Measurements from ENCODE around the gene AKAP12. TPM values are rescaled to one million over a fixed set of nuclear protein-coding genes. Genes with fewer than 3 reads are reported as not detected.

Gene AKAP12
- total RNA-seq, 1 donor from 2014 or later: 10.6 TPM

DNA sequence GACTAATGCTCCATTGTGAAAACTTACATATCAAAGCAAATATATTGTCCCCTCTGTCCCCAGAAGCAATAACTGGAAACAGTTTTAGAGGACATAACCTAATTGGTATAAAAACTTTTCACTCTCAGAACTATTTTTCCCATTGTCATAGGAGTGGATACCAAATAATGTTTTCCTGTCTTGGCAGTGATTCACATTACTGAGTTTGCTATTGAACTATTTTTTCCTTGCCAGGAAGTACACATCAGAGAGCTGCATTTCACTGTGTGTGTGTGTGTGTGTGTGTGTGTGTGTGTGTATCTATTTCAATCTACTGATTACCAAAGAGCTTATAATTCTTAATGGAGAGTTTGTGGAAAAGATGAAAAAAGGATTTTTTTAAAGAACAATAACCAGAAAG lies 45.4 kb downstream of the AKAP12 start:
- TF ChIP-seq, protein P1, sequence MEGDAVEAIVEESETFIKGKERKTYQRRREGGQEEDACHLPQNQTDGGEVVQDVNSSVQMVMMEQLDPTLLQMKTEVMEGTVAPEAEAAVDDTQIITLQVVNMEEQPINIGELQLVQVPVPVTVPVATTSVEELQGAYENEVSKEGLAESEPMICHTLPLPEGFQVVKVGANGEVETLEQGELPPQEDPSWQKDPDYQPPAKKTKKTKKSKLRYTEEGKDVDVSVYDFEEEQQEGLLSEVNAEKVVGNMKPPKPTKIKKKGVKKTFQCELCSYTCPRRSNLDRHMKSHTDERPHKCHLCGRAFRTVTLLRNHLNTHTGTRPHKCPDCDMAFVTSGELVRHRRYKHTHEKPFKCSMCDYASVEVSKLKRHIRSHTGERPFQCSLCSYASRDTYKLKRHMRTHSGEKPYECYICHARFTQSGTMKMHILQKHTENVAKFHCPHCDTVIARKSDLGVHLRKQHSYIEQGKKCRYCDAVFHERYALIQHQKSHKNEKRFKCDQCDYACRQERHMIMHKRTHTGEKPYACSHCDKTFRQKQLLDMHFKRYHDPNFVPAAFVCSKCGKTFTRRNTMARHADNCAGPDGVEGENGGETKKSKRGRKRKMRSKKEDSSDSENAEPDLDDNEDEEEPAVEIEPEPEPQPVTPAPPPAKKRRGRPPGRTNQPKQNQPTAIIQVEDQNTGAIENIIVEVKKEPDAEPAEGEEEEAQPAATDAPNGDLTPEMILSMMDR (IDR thresholded peaks at IDR 0.05; ENCODE audit: unreplicated experiment): no peak
- no peak overlapping the region for H3K4me3 Mint-ChIP-seq (ENCODE audit: low read depth)
- no peak overlapping the region for H3K27ac Mint-ChIP-seq
- H3K4me1 Mint-ChIP-seq (ENCODE audit: low read depth): peaks cover 7% of the 10 kb centered on the region
- H3K36me3 Mint-ChIP-seq (ENCODE audit: insufficient read depth): no peaks in the 10 kb centered on the region
- DNase-seq (ENCODE audit: low spot score, unreplicated experiment): no peak
- no peaks in the 10 kb centered on the region for H3K9me3 Mint-ChIP-seq (ENCODE audit: low read depth)
- H3K27me3 Mint-ChIP-seq: peaks cover 63% of the 10 kb centered on the region

DNA sequence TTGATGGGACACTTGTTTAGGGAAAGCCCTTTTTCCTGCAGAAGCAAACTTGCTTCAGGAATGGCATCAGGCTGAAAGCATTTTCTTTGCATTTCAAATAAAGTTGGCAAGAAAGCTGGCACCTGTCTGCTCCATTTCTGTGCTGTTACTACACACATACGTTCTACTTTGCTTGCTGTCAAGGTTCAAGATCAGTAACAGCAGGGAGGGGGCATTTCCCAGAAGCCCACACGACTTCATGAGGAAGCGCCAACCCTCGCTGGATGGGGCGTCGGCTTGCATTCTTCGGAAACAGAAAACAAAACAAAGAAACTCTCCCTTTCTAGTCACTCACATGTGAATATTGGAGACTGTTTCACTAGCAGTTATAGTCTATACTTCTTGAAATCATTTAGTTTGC lies 46.4 kb downstream of the AKAP12 start:
- TF ChIP-seq, protein P1 (IDR thresholded peaks at IDR 0.05; ENCODE audit: unreplicated experiment): no peak
- Mint-ChIP-seq H3K27me3 (peaks cover 67% of the 10 kb centered on the region), H3K4me1 (ENCODE audit: low read depth) (peaks cover 8% of the 10 kb centered on the region)

DNA sequence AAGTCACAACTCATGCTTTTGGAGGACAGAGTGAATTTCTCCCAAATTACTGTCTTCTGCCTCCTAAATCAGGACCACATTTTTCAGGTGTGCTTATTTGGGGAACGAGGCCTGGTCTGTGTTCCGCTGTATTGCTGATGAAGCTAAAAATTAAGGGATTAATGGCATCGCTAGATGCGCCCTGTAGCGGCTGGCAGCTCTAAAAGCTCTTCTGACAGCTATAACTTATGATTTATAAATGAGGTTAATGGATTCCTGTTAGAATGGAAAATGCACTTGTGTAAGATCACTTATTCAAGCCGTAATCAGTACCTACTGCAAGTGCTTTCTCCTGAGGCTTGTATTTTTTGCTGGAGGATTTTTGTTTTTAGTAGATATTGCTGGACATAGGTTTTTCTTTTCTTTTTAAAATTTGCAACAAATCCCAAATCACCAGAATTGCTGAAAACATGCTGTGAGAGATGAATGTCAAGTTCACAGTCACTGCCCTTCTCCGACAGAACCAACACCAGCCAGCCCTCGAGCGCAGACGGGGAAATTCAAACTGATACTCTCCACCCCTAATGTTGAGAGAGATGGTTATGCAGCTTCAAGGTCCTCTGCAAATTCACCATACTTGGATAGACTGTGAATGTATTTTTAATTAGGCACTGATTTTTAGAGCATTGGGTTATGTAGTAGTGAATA lies 49.1 kb downstream of the AKAP12 start:
- Mint-ChIP-seq H3K4me1 (ENCODE audit: low read depth) (peaks cover 9% of the 10 kb centered on the region), H3K36me3 (ENCODE audit: insufficient read depth) (no peaks in the 10 kb centered on the region), H3K9me3 (ENCODE audit: low read depth) (no peaks in the 10 kb centered on the region), H3K4me3 (ENCODE audit: low read depth) (no peak overlapping the region), H3K27me3 (peaks cover 74% of the 10 kb centered on the region), H3K27ac (no peak overlapping the region)
- no peak for DNase-seq (ENCODE audit: low spot score, unreplicated experiment)
- TF ChIP-seq, protein P1 (IDR thresholded peaks at IDR 0.05; ENCODE audit: unreplicated experiment): no peak

More for the DNA sequence above, 46.4 kb downstream of the AKAP12 start:
- no peak for DNase-seq (ENCODE audit: low spot score, unreplicated experiment)
- Mint-ChIP-seq H3K36me3 (ENCODE audit: insufficient read depth) (no peaks in the 10 kb centered on the region), H3K27ac (no peak overlapping the region), H3K9me3 (ENCODE audit: low read depth) (no peaks in the 10 kb centered on the region), H3K4me3 (ENCODE audit: low read depth) (no peak overlapping the region)

DNA sequence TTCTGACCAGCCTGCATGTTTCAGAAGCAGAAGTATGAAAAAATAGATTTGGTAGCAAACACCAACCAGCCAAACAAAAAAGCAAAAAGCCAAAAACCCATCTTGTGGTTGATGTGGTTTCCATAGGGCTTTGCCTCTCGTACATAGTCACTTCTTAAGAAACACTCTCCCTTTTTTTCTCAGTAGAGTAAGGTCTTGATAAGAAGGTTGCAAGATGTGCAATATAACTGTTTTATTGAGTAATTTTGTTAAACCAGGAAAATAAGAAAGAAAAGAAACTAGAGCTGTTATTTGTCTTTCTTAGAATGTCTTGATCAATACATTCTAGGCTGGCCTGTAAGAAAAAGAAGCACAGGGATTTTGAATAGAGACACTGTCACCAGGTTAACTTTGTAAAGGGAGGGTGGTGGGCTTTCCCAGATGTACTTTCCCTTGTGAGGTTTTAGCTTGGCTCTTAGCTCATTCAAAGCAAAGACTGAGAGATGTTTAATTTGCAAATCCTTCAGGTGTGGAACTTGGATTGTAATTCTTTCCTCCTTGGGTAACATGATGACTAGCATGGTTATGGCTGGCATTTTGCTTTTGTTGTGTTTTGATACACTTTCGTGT lies 49.7 kb downstream of the AKAP12 start:
- Mint-ChIP-seq H3K27me3 (peaks cover 76% of the 10 kb centered on the region), H3K4me3 (ENCODE audit: low read depth) (no peak overlapping the region), H3K9me3 (ENCODE audit: low read depth) (no peaks in the 10 kb centered on the region), H3K36me3 (ENCODE audit: insufficient read depth) (no peaks in the 10 kb centered on the region), H3K27ac (peak overlapping the region; percentile 54), H3K4me1 (ENCODE audit: low read depth) (peaks cover 9% of the 10 kb centered on the region)
- no peak for DNase-seq (ENCODE audit: low spot score, unreplicated experiment)
- TF ChIP-seq, protein P1 (IDR thresholded peaks at IDR 0.05; ENCODE audit: unreplicated experiment): no peak

DNA sequence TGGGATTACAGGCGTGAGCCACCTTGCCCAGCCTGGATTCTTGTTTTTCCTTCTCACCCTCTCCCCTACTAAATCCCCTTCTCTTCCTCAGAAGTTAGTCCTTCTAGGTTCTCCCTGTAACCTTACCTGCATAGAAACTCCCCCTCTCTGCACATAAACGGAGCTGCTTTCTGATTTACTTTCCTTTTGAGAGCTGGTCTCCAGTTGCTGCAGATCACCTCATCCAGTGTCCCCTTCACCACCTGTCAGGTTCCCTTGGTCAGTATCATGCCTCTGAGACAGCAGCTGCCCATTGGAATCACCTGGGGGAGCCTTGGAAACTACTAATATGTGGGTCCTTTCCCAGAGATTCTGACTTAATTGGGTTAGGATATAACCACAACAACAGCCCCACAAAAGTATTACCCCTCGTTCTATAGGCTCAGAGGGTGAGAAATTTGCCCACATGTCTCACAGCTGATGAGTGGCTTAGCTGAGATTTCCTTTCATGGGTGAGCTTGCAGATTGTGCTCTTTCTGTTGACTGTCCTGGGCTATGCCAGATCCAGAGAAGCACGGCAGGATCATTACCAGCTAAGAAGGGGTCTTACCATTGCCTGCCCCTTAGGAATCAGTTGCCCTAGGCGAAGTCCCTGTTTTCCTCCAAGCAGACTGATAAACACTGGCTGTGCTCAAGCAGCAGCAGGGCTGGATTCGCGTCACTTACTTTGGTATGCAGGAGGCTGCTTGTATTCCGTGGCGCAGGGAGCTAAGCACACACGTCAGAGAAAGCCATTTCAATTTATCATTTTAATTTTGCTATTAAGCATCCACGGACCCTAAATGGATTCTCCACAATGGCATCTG lies 51.3 kb downstream of the AKAP12 start:
- Mint-ChIP-seq H3K27ac (no peak overlapping the region), H3K27me3 (peaks cover 85% of the 10 kb centered on the region), H3K36me3 (ENCODE audit: insufficient read depth) (no peaks in the 10 kb centered on the region), H3K4me3 (ENCODE audit: low read depth) (no peak overlapping the region), H3K9me3 (ENCODE audit: low read depth) (no peaks in the 10 kb centered on the region), H3K4me1 (ENCODE audit: low read depth) (peaks cover 9% of the 10 kb centered on the region)
- DNase-seq (ENCODE audit: low spot score, unreplicated experiment): no peak
- TF ChIP-seq, protein P1 (IDR thresholded peaks at IDR 0.05; ENCODE audit: unreplicated experiment): no peak
